ENCODE measurements around the gene ARID5B.

ARID5B gene

GRCh38 chr10:61883371-61884025, 18.0 kb upstream of the ARID5B start:
- DNase-seq: peak; percentile 42 to 79

GRCh38 chr10:61887772-61888171, 13.7 kb upstream of the ARID5B start:
- no peak for DNase-seq

- DNase-seq: peak in 1 of 2 donors; percentile 36
These were observed 12.8 kb upstream of the ARID5B start for GRCh38 chr10:61888744-61889143.

GRCh38 chr10:61890430-61890829, 11.1 kb upstream of the ARID5B start:
- DNase-seq: no peak

GRCh38 chr10:61890881-61891409, 10.6 kb upstream of the ARID5B start:
- no peak for DNase-seq

- DNase-seq: no peak
These were observed 9.5 kb upstream of the ARID5B start for GRCh38 chr10:61891906-61892585.

GRCh38 chr10:61892961-61893360, 8.5 kb upstream of the ARID5B start:
- no peak for DNase-seq

- no peak for DNase-seq
These were observed 7.4 kb upstream of the ARID5B start for GRCh38 chr10:61894133-61894532.

- DNase-seq: no peak
These were observed 5.5 kb upstream of the ARID5B start for GRCh38 chr10:61895898-61896600.

- peak; percentile 73 to 92 for DNase-seq
These were observed 4.4 kb upstream of the ARID5B start for GRCh38 chr10:61896854-61897661.

GRCh38 chr10:61897671-61898434, 3.6 kb upstream of the ARID5B start:
- peak; percentile 48 to 54 for DNase-seq

- no peak for DNase-seq
These were observed 3.1 kb upstream of the ARID5B start for GRCh38 chr10:61898435-61898778.

GRCh38 chr10:61899069-61899531, 2.4 kb upstream of the ARID5B start:
- DNase-seq: peak in 1 of 2 donors; percentile 29

- DNase-seq: no peak
These were observed 1.9 kb upstream of the ARID5B start for GRCh38 chr10:61899663-61899996.

GRCh38 chr10:61899997-61900828, 1.3 kb upstream of the ARID5B start:
- peak; percentile 79 to 83 for DNase-seq

- peak in 1 of 2 donors; percentile 41 for DNase-seq
These were observed 438 bp downstream of the ARID5B start for GRCh38 chr10:61901829-61902444.

GRCh38 chr10:61902445-61903220, 1.1 kb downstream of the ARID5B start:
- peak; percentile 53 to 61 for DNase-seq

- peak; percentile 35 to 69 for DNase-seq
These were observed 1.9 kb downstream of the ARID5B start for GRCh38 chr10:61903221-61903927.

GRCh38 chr10:61903928-61904344, 2.4 kb downstream of the ARID5B start:
- no peak for DNase-seq
